ENCODE results near the gene BPIFB2.
A peak's percentile ranks its signal among the peaks of the same experiment; 100 is the strongest.
"Not testable (repeated sequence)": the region's sequence is repeated elsewhere in the genome, so short reads cannot be mapped to it uniquely, and the experiment has no call there.

The BPIFB2 gene

GRCh38 chr20:33007376-33008335 lies at the start of gene BPIFB2:
Gene BPIFB2, plus strand, starts transcription at chr20:33007704. Its CDS starts 871 bp downstream, at chr20:33008575.
- no peak for DNase-seq (ENCODE audit: extremely low read depth in 1 of 2, low read depth in 1 of 2)

- no peak for DNase-seq (ENCODE audit: extremely low read depth in 1 of 2, low read depth in 1 of 2)
Measured at GRCh38 chr20:32958574-32958973, 48.9 kb upstream of the BPIFB2 start.

DNA sequence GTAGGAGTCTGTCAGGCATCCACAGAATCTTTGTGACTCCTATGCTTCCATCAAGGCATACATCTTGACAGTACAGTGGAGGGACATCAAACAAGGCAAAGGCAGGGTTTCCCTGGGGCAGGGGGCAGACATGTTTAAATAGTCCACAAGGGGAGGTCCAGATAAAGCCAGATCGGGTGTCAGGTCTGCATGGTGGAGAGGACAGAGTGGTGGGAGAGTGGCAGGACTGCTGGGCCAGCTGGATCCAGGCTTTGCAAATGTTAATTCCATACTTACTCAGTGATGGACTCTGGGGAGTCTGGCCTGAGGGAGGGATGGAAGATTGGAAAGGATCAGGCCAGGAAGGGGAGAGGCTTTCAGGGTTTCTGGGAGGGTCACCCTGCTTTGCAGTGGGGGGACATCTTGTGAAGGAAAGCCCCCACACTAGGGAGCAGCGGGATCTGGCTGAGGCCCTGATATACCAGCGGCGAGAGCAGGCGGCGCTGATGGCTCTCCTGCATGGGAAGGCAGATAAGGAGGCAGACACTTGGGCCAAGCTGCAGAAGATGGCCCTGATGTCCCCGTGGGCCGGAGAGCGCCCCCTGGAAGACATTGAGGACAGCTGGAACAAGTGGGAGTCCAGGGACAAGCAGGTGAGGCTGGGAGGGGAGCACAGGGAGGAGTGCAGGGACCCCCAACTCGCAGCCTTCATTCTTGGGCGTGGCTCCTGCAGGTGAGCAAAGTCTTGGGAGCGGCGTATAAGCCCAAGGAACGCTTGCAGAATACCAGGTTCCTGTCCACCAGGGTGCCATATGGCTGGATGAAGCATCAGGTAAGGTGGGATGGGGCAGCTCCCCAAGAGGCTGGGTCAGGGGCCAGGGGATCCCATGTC lies 47.9 kb upstream of the BPIFB2 start:
- DNase-seq (ENCODE audit: extremely low read depth in 1 of 2, low read depth in 1 of 2) = no peak

- no peak for DNase-seq (ENCODE audit: extremely low read depth in 1 of 2, low read depth in 1 of 2)
Measured at GRCh38 chr20:32960222-32960518, 47.3 kb upstream of the BPIFB2 start.

GRCh38 chr20:32960849-32961731 lies 46.4 kb upstream of the BPIFB2 start:
- DNase-seq (ENCODE audit: extremely low read depth in 1 of 2, low read depth in 1 of 2) = no peak

DNA sequence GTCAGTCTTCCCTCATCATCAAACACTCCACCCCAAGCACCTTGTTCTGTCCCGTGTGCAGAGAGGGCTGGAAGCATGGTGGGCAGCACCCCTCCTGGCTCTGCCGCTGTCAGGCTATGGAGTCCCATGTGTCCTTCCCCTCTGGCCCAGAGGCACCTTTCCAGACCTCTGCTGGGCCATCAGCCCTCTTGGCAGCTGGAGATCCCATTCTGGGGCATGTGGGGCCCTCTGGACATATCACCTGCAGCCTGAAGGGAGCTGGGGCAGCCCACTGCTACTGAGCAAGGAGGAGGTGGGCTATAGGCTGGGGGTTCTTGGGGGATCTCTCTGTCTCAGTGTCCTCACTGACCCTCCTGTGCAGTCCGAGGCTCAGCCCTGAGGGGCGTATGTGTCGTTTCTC lies 45.5 kb upstream of the BPIFB2 start:
- DNase-seq (ENCODE audit: extremely low read depth in 1 of 2, low read depth in 1 of 2) = no peak

GRCh38 chr20:32962646-32963045 lies 44.9 kb upstream of the BPIFB2 start:
- DNase-seq (ENCODE audit: extremely low read depth in 1 of 2, low read depth in 1 of 2) = not testable (repeated sequence)

DNA sequence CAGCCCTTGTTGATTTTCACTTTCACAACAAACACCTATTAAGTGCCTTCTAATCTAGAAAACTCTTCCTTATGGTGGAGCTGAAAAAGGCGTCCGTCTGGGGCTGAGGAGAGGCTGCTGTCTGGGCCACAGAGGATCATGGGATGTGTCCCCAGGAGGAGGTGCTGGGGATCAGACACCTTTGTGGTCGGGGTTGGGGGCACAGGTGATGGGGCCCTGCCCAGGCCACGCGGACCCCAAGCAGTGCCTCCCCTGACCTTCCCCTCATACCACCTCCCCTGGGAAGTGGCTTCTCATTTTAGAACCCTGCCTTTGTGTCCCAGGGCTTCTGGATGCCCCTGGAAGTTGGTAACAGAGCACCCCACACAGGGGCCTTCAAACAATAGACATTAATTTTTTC lies 44.3 kb upstream of the BPIFB2 start:
- no peak for DNase-seq (ENCODE audit: extremely low read depth in 1 of 2, low read depth in 1 of 2)

DNA sequence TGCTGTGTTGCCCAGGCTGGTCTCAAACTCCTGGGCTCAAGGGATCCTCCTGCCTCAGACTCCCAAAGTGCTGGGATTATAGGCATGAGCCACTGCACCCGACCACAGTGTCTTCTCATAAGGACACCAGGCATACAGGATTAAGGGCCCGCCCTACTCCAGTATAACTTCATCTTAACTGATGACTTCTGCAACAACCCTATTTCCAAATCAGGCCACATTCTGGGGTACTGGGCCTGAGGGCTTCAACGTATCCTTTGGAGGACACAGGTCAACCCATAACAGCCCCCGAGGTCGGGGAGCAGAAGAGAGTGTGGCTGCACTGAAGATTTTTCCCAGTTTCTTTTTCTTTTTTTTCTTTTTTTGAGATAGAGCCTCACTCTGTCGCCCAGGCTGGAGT lies 42.9 kb upstream of the BPIFB2 start:
- no peak for DNase-seq (ENCODE audit: extremely low read depth in 1 of 2, low read depth in 1 of 2)

GRCh38 chr20:32965115-32965514 lies 42.4 kb upstream of the BPIFB2 start:
- no peak for DNase-seq (ENCODE audit: extremely low read depth in 1 of 2, low read depth in 1 of 2)

DNA sequence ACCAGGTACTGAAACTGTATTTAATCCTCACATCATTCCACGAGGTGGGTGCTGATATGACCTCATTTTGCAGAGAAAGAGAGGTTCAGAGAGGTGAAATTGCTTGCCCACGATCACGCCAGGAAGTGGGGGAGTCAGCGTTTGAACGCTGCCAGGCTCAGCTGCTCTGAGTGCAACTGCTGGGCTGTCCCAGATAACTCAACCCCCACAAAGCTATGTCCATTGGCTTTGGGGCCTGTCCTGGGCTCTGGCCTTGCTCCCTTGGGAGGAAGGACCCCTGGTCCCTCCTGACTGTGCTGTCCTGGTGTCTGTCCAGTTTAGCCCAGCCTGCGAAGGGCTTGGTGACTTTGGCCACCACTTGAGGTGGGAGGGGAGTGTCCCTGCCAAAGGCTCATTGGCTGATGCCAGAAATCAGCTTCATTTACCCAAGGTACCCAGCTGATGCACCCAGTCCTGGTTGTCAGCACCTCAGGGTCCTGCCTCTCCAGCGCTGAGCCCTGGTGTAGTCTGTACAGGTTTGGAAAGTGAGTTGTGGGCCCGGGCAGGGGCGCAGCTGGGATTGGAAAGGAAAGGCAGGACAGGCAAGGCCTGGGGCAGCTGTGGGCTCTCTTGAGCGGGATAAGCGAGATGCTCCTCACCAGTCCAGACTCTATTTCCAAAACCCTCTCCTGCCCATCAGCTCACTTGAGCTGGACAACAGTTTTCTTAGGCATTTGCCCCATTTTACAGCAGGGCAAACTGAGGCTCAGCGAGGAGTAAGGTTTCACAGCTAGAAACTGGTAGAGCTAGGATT lies 41.7 kb upstream of the BPIFB2 start:
- DNase-seq (ENCODE audit: extremely low read depth in 1 of 2, low read depth in 1 of 2) = no peak

DNA sequence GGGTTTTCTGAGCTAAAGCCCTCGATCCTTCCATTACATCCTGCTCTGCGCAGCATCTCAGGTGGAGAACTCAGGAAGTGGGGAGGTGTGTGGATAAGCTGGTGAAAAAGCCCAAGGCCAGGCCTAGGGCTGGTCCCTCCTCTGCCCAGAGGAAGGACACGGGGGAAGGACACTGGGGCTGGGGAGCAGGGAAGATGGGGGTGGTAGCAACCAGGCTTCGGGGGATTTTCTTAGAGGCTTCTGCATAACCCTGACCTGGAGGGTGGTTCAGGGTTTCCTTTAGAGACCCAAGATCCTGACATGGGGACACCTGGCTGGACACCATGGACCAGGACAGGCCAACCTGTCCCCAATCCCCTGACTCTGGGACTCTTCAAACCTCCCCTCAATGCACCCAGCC lies 41.1 kb upstream of the BPIFB2 start:
- DNase-seq (ENCODE audit: extremely low read depth in 1 of 2, low read depth in 1 of 2) = no peak

GRCh38 chr20:32966881-32967781 lies 40.4 kb upstream of the BPIFB2 start:
- peak in 1 of 2 donors; percentile 62 for DNase-seq (ENCODE audit: extremely low read depth in 1 of 2, low read depth in 1 of 2)

GRCh38 chr20:32967961-32968457 lies 39.5 kb upstream of the BPIFB2 start:
- peak in 1 of 2 donors; percentile 53 for DNase-seq (ENCODE audit: extremely low read depth in 1 of 2, low read depth in 1 of 2)

- DNase-seq (ENCODE audit: extremely low read depth in 1 of 2, low read depth in 1 of 2) = no peak
Measured at GRCh38 chr20:32968478-32969241, 38.8 kb upstream of the BPIFB2 start.

- DNase-seq (ENCODE audit: extremely low read depth in 1 of 2, low read depth in 1 of 2) = no peak
Measured at GRCh38 chr20:32969356-32970114, 38.0 kb upstream of the BPIFB2 start.

Measured in stimulated activated CD8-positive, alpha-beta memory T cell treated with anti-CD3 and anti-CD28 coated beads, Interleukin-7, amount 100 ng/mL, for 48 hours (primary cell).